ENCODE data around the gene NME4.
"Not testable (repeated sequence)": the region's sequence is repeated elsewhere in the genome, so short reads cannot be mapped to it uniquely, and the experiment has no call there.

NME4 gene

GRCh38 chr16:378113-378820, 18.7 kb upstream of the NME4 start:
- not testable (repeated sequence) for H3K27me3 ChIP-seq (ENCODE audit: control insufficient read depth in 1 of 2, insufficient read depth in 2 of 2, low read length in 2 of 2); H3K27ac ChIP-seq (ENCODE audit: low read depth, low read length); H3K9ac ChIP-seq (ENCODE audit: low read depth in 1 of 2, low read length in 2 of 2); H3K4me3 ChIP-seq (ENCODE audit: low read depth in 1 of 2, low read length in 2 of 2); H3K9me3 ChIP-seq (ENCODE audit: control insufficient read depth in 1 of 2, low read length in 2 of 2)
- peaks cover 9 to 38% of the 10 kb centered on the region in 2 donors for H3K36me3 ChIP-seq (ENCODE audit: control insufficient read depth in 1 of 2, insufficient read depth in 2 of 2, low read length in 2 of 2)
- H3K4me1 ChIP-seq (ENCODE audit: control insufficient read depth in 1 of 2, insufficient read depth in 2 of 2, low read length in 2 of 2): peaks cover 12 to 22% of the 10 kb centered on the region in 2 donors

DNA sequence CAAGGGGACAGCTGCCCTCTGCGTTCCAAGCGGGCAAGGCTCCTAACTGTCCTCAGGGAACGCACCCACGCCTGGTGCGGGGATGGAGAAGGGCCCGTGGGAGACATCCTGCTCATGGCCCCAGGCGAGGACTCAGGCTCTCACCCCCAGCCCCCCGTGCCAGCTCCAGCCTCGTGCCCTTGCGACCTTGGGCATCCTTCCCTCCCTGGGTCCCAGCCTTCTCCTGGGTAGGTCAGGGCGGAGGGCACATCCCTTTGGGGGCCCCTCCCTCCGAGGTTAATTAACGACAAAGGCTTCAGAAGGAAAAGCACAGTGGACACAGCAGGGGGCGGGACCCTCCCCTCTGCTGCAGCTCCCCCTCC, 18.2 kb upstream of the NME4 start:
- Histone ChIP-seq H3K9ac (ENCODE audit: low read depth in 1 of 2, low read length in 2 of 2) (no peak overlapping the region), H3K27ac (ENCODE audit: low read depth, low read length) (no peak overlapping the region), H3K9me3 (ENCODE audit: control insufficient read depth in 1 of 2, low read length in 2 of 2) (no peaks in the 10 kb centered on the region), H3K4me3 (ENCODE audit: low read depth in 1 of 2, low read length in 2 of 2) (no peak overlapping the region), H3K36me3 (ENCODE audit: control insufficient read depth in 1 of 2, insufficient read depth in 2 of 2, low read length in 2 of 2) (peaks cover 6 to 33% of the 10 kb centered on the region in 2 donors), H3K27me3 (ENCODE audit: control insufficient read depth in 1 of 2, insufficient read depth in 2 of 2, low read length in 2 of 2) (no peaks in the 10 kb centered on the region), H3K4me1 (ENCODE audit: control insufficient read depth in 1 of 2, insufficient read depth in 2 of 2, low read length in 2 of 2) (peaks cover 17 to 27% of the 10 kb centered on the region in 2 donors)

DNA sequence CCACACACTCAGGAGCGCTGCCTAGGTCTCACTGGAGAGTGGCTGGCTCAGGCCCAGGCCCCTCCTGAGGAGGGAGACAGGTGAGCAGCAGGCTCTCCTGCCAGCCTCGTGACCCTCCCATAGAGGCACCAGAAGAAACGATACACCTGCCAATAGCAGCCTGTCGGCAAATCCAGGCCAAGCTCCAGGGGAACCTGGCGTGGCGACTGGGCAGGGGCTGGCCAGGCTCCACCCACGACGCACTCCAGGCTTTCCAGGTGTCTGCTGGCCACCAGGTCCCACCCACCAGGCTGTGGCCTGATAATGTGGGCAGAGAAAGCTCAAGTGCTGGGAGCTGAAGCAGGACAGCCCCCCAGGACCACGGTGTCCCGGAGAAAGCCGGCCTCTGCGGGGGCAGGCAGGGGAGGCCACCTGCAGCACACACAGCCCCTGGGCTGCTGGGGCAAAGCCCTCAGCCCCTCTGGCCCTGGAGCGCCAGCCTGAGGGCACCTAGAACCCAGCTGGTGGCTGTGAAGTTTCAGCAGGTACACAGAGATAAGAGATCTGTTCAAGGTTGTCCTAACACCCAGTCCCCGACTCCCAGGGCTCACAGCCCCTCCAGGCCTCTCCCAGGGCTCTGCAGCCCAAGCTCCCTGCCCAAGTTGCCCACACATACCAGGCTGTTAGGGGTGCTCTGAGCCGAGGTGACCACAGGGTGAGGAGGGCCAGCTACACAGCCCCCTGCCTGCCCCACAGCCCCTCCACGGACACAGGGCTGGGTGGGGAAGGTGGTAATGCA, 17.6 kb upstream of the NME4 start:
- H3K27me3 ChIP-seq (ENCODE audit: control insufficient read depth in 1 of 2, insufficient read depth in 2 of 2, low read length in 2 of 2): no peaks in the 10 kb centered on the region
- peak overlapping the region; percentile 13 to 16 for H3K4me3 ChIP-seq (ENCODE audit: low read depth in 1 of 2, low read length in 2 of 2)
- peaks cover 4 to 27% of the 10 kb centered on the region in 2 donors for H3K36me3 ChIP-seq (ENCODE audit: control insufficient read depth in 1 of 2, insufficient read depth in 2 of 2, low read length in 2 of 2)
- no peaks in the 10 kb centered on the region for H3K9me3 ChIP-seq (ENCODE audit: control insufficient read depth in 1 of 2, low read length in 2 of 2)
- H3K4me1 ChIP-seq (ENCODE audit: control insufficient read depth in 1 of 2, insufficient read depth in 2 of 2, low read length in 2 of 2): peaks cover 17 to 27% of the 10 kb centered on the region in 2 donors
- H3K9ac ChIP-seq (ENCODE audit: low read depth in 1 of 2, low read length in 2 of 2): peak overlapping the region; percentile 41 to 47
- H3K27ac ChIP-seq (ENCODE audit: low read depth, low read length): no peak overlapping the region

DNA sequence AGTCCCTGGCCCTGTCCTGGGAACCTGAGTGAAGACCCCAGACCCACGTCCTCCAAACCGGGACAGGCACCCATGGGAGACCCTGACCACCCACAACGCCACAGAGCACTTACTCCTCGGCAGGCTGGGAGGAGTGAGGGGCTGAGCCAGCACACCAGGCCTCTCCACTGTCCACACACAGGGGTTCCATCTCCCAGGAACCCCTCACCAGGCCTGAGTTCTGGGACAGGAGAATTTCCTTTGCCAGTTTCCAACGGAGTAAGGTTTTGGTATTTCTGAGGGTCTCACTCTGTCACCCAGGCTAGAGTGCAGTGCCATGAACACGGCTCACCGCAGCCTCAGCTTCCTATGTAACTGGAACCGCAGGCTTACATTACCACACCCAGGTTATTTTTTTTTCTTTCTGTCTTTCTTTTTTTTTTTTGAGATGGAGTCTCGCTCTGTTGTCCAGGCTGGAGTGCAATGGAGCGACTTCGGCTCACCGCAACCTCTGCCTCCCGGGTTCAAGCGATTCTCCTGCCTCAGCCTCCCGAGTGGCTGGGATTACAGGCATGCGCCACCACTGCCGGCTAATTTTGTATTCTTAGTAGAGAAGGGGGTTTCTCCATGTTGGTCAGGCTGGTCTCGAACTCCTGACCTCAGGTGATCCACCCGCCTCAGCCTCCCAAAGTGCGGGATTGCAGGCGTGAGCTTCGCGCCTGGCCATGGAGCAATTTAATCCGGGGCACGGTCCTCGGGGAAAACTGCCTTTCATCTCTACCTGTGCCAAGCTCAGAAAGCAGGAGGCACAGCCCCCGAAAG, 16.8 kb upstream of the NME4 start:
- H3K27ac ChIP-seq (ENCODE audit: low read depth, low read length): no peak overlapping the region
- peak overlapping the region; percentile 47 to 77 for H3K9ac ChIP-seq (ENCODE audit: low read depth in 1 of 2, low read length in 2 of 2)

DNA sequence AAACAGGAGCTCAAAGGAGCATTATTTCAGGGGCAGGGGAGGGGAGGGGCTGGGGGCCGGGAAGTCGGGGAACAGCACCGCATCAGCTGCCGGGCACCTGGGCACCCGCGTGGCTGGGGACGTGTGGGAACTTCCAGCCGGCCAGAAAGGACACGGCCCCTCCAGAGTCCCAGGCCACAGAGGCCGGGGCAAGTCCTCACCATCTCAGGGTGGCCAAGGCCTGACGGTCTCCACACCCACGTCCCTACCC, 16.3 kb upstream of the NME4 start:
- H3K9ac ChIP-seq (ENCODE audit: low read depth in 1 of 2, low read length in 2 of 2): peak overlapping the region; percentile 77 to 80
- H3K27me3 ChIP-seq (ENCODE audit: control insufficient read depth in 1 of 2, insufficient read depth in 2 of 2, low read length in 2 of 2): no peaks in the 10 kb centered on the region
- H3K9me3 ChIP-seq (ENCODE audit: control insufficient read depth in 1 of 2, low read length in 2 of 2): no peaks in the 10 kb centered on the region
- H3K36me3 ChIP-seq (ENCODE audit: control insufficient read depth in 1 of 2, insufficient read depth in 2 of 2, low read length in 2 of 2): peaks cover 4 to 17% of the 10 kb centered on the region in 2 donors
- H3K4me3 ChIP-seq (ENCODE audit: low read depth in 1 of 2, low read length in 2 of 2): peak overlapping the region; percentile 76 to 77
- H3K4me1 ChIP-seq (ENCODE audit: control insufficient read depth in 1 of 2, insufficient read depth in 2 of 2, low read length in 2 of 2): peaks cover 17 to 27% of the 10 kb centered on the region in 2 donors
- no peak overlapping the region for H3K27ac ChIP-seq (ENCODE audit: low read depth, low read length)

More for the DNA sequence above, 16.8 kb upstream of the NME4 start:
- Histone ChIP-seq H3K4me3 (ENCODE audit: low read depth in 1 of 2, low read length in 2 of 2) (peak overlapping the region; percentile 16 to 76), H3K4me1 (ENCODE audit: control insufficient read depth in 1 of 2, insufficient read depth in 2 of 2, low read length in 2 of 2) (peaks cover 17 to 27% of the 10 kb centered on the region in 2 donors), H3K36me3 (ENCODE audit: control insufficient read depth in 1 of 2, insufficient read depth in 2 of 2, low read length in 2 of 2) (peaks cover 4 to 19% of the 10 kb centered on the region in 2 donors), H3K27me3 (ENCODE audit: control insufficient read depth in 1 of 2, insufficient read depth in 2 of 2, low read length in 2 of 2) (no peaks in the 10 kb centered on the region), H3K9me3 (ENCODE audit: control insufficient read depth in 1 of 2, low read length in 2 of 2) (no peaks in the 10 kb centered on the region)

GRCh38 chr16:381012-381788, 15.8 kb upstream of the NME4 start:
- Histone ChIP-seq H3K9ac (ENCODE audit: low read depth in 1 of 2, low read length in 2 of 2) (peak overlapping the region; percentile 77 to 80), H3K4me3 (ENCODE audit: low read depth in 1 of 2, low read length in 2 of 2) (peak overlapping the region; percentile 76 to 77), H3K27ac (ENCODE audit: low read depth, low read length) (peak overlapping the region; percentile 42), H3K27me3 (ENCODE audit: control insufficient read depth in 1 of 2, insufficient read depth in 2 of 2, low read length in 2 of 2) (no peaks in the 10 kb centered on the region), H3K36me3 (ENCODE audit: control insufficient read depth in 1 of 2, insufficient read depth in 2 of 2, low read length in 2 of 2) (peaks cover under 1 to 12% of the 10 kb centered on the region in 2 donors), H3K4me1 (ENCODE audit: control insufficient read depth in 1 of 2, insufficient read depth in 2 of 2, low read length in 2 of 2) (peaks cover 17 to 27% of the 10 kb centered on the region in 2 donors), H3K9me3 (ENCODE audit: control insufficient read depth in 1 of 2, low read length in 2 of 2) (no peaks in the 10 kb centered on the region)

DNA sequence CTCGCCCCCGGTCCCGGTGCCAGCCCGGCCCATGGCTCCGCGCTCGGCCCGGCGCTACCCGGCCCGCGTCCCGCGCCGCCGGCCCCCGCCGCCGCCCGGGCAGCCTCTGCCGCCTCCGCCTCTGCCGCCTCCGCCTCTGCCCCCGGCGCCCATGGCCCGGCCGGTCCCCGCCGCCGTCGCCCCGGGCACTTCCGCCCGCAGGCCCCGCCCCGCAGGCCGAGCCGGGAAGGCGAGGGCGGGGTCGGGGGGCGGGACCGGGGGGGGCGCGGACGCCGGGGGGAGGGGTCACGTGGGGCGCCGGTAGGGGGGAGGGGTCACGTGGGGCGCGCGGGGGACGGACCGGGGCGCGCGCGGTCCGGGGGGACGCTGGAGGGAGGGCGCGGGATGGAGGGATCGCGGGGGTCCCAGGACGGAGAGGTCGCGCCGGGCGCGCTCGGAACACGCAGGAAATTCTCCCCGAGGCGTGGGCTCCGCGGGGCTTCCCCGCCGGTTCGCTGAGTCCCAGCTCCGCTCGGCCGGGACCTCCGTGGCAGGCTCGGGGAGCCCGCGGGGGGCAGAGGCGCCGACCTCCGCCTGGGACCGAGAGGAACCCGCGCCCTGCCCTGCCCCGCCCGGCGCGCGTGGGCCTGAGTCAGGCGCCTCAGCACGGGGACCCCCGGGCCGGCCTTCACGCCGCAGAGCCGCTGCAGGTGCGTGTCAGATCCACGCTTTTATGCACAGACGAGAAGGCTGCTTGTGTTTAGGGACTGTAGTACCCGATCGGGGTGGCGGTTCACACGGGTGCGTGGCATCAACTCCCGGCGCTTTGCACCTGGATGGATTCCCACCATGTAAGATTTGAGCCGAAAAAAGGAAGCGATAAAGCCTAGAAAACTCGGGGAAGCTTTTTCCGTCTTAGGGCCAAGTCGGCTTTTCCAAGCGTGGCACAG, 14.9 kb upstream of the NME4 start, which contains the start of gene PGAP6:
PGAP6 (minus strand) TSS at position 190 of the 929 bp plus-strand sequence; CDS start at position 33, 157 bp downstream.
- Histone ChIP-seq H3K4me3 (ENCODE audit: low read depth in 1 of 2, low read length in 2 of 2) (peak within 1 kb of the TSS; percentile 80 to 84), H3K4me1 (ENCODE audit: control insufficient read depth in 1 of 2, insufficient read depth in 2 of 2, low read length in 2 of 2) (peaks cover 17 to 27% of the 10 kb centered on the region in 2 donors), H3K27me3 (ENCODE audit: control insufficient read depth in 1 of 2, insufficient read depth in 2 of 2, low read length in 2 of 2) (no peaks in the 10 kb centered on the region), H3K27ac (ENCODE audit: low read depth, low read length) (peak within 1 kb of the TSS; percentile 56), H3K36me3 (ENCODE audit: control insufficient read depth in 1 of 2, insufficient read depth in 2 of 2, low read length in 2 of 2) (peaks cover 0 to 4% of the 10 kb centered on the region in 2 donors), H3K9me3 (ENCODE audit: control insufficient read depth in 1 of 2, low read length in 2 of 2) (no peaks in the 10 kb centered on the region), H3K9ac (ENCODE audit: low read depth in 1 of 2, low read length in 2 of 2) (peak within 1 kb of the TSS; percentile 77 to 81)

DNA sequence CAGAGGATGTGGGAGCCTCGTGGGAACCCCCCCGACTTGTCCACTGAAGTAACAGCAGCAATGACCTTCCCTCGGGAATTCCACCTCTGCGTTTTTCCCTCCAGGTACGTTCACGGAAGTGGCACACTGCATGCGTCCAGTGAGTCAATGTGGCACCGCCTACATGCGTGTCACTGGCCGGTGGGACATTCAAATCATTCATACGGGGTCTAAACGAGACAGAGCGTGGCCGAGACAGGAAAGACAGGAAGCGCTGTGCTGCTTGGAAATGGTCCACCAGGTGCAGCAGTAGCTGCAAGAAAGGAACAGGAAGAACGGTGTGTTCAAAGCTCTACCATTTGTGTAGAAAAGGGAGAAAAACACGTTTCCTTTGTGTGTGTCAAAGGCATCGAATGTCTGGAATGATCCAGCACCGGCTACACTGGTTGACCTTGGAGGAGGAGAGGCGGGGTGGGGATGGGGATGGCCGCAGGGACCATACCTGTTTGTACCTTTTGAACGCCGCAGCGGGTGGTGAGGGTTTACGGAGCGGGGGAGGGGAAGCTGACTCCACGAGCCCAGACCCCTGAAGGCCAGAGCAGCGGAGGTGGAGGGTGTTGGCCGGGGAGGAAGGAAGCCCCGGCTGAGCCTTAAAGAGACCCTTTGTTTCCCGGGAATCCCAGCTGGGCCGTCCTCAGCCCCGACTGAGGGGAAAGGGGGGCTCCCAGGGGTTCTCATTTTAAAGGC, 13.5 kb upstream of the NME4 start:
- H3K9ac ChIP-seq (ENCODE audit: low read depth in 1 of 2, low read length in 2 of 2): peak overlapping the region; percentile 61 to 66
- peaks cover 17 to 27% of the 10 kb centered on the region in 2 donors for H3K4me1 ChIP-seq (ENCODE audit: control insufficient read depth in 1 of 2, insufficient read depth in 2 of 2, low read length in 2 of 2)

More for the DNA sequence above, 13.5 kb upstream of the NME4 start:
- Histone ChIP-seq H3K9me3 (ENCODE audit: control insufficient read depth in 1 of 2, low read length in 2 of 2) (no peaks in the 10 kb centered on the region), H3K27ac (ENCODE audit: low read depth, low read length) (peak overlapping the region; percentile 39), H3K27me3 (ENCODE audit: control insufficient read depth in 1 of 2, insufficient read depth in 2 of 2, low read length in 2 of 2) (no peaks in the 10 kb centered on the region), H3K36me3 (ENCODE audit: control insufficient read depth in 1 of 2, insufficient read depth in 2 of 2, low read length in 2 of 2) (no peaks in the 10 kb centered on the region), H3K4me3 (ENCODE audit: low read depth in 1 of 2, low read length in 2 of 2) (peak overlapping the region; percentile 80 to 84)

All from duodenal mucosa (tissue), 2 donors.